DMS114 treated with DMSO at 0.1 percent for 48 hours (cell line): Measurements from ENCODE around the gene RGS17.
"Not testable (repeated sequence)": the region's sequence is repeated elsewhere in the genome, so short reads cannot be mapped to it uniquely, and the experiment has no call there.

Experiments used
- DNase-seq: peaks from one replicate; lab custom pipeline; 2025; ENCODE audit not compliant: unreplicated experiment; lab: John Stamatoyannopoulos, UW

The RGS17 gene

DNA sequence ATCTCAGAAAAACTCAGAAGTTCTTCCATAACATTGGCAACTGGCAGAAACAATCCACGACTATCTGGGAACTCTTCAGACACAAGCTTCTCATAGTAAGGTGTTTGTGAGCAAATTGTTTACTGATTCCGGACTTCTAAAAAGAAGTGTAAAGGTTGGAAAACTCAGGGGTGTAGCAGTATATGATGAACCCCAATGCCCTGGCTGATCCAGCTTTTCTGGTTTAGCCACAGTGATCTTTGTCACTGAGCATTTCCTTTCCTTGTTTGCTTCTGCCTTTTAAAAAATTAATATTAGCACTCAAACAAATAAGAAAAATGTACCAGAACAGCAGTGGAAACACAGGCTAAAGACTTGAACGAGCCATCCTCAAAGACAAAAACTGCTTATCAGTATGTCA lies 4.9 kb downstream of the RGS17 start:
- DNase-seq: no peak

DNA sequence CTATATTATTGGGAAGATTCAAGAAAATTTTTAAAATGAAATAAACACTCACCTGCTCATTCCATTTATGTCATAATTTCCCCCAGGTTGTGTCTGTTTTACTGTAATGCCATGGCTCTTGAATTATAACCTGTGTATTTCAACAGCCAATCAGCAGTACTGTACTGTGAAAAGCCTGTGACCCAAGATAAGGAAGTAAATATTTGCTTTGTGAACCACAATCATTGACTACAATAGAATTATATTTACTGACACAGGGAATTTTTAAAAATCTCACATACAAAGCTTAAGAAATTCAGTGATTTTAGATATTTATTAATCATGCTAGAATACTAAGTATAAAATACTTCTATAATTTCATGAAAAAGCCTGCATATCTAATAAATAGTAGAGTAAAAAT lies 6.0 kb downstream of the RGS17 start:
- DNase-seq: no peak

DNA sequence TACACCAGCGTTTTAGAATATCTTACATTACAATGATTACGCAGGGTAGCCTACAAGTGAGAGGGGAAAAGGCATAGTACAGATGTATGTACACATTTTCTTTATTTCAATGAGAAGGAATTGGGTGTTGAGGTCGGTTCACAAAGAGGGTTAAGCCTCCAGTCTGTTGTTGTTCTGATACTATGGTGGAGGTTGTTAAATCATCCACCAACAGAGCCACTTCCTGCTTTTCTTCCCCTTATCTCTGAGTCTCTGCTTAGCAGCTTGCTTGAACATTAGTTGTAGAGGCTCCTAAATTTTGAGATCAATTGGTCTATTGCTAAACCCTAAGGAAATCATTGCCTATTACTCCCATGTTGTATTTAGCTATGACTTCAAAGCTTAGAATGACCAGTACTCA lies 7.3 kb downstream of the RGS17 start:
- DNase-seq: no peak

DNA sequence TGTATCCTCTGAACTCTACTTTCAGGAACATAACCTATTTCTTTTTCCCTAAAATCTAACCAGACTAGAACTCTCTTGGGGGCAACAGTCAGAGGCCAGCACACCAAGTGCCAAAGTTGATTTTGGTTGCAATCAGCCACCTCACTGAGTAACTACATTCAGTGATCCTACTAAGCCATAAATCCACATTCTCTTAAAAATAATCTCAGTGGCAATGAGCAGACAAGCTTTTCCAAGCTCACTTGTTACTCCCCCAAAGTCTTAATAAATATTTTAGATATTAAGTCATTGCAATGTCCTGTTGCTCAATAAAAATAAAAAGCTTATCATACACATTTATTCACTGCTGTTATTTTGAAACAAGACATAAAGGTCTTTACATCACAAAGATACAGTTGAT lies 9.8 kb downstream of the RGS17 start:
- no peak for DNase-seq

DNA sequence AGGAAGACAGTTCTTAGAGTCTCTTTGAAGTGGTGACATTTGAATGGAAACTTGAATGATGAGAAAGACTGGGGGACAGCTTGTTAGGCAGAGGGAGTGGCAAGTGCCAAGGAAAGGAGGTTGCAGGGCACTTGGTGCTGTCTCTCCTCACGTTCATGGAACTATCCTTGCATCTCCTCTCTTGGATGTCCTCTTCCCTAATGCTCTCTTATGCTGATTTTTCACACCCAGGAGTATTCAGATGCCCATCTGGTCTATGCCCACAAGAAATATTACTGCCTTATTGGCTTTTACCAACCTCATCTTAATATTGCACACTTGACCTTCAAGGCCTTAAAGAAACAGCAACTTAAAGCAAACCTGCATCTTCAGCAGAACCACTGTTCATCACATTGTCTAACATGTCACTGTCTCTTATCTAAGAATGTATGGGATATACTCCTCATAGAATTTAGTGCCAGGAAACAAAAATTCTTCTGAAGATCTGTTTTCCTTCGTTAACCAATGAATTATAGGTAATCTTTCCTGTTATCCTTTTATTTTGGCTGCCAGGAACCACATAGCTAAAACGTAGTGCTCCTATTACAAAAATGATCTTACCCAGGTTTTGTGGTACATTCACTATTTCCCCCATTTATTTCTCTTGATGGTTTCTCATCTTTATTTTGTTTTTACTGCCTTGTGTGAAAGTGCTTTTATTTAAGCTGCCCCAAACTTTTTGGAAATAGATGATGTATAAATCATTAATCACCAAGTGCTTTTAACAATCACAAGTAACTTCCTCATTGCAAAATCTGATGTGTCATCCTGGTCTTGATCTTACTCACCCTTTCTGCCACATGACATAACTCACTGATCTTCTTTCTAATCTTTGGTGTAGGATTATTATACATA lies 12.8 kb downstream of the RGS17 start:
- no peak for DNase-seq

DNA sequence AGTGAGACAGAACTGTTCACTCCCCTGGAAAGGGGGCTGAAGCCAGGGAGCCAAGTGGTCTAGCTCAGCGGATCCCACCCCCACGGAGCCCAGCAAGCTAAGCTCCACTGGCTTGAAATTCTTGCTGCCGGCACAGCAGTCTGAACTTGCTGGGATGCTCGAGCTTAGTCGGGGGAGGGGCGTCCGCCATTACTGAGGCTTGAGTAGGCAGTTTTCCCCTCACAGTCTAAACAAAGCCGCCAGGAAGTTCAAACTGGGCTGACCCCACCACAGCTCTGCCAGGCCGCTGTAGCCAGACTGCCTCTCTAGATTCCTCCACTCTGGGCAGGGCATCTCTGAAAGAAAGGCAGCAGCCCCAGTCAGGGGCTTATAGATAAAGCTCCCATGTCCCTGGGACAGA lies 20.0 kb downstream of the RGS17 start:
- DNase-seq: not testable (repeated sequence)

DNA sequence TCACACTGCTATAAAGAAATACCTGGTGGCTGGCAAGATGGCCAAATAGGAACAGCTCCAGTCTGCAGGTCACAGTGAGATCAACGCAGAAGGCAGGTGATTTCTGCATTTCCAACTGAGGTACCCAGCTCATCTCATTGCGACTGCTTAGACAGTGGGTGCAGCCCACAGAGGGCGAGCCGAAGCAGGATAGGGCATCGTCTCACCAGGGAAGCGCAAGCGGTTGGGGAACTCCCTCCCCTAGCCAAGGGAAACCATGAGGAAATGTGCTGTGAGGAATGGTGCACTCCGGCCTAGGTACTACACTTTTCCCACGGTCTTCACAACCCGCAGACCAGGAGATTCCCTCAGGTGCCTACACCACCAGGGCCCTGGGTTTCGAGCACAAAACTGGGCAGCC lies 20.5 kb downstream of the RGS17 start:
- not testable (repeated sequence) for DNase-seq

DNA sequence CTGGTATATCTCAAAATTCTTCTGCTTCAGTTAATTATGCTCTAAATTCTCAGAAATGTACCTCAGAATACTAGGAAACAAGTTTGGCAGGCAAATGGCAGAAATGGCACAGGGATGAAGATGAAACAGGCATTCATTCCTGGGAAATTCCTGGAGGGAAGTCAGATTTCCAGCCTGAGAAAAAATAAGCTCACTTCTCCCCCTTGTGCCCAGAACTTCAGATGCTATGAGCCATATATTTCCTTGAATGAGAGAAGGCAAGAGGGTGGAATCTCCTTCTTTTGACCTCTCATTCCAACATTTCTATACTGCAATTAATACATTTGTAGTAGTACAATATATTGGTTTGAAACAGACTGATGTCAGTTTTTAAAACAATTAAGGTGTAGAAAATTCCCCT lies 22.8 kb downstream of the RGS17 start:
- peak; percentile 10 for DNase-seq

DNA sequence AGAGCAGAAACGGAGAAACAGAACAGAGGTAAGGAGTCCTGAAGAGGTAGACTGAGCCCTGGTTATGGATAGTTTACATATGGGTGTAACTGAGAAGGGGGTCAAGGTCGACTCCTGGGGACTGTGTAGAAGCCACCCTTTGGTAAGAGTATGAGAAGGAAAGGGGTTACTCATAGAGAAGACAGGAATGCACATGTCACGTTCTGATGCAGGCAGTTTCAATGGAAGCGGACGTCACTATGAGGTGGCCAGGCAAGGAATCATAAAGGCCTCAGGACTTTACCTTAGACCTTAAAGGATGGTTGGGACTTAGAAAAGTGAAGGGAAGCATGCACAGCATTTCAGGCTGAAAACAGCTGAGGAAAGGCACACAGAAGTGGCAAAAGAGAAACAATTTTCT lies 25.1 kb downstream of the RGS17 start:
- no peak for DNase-seq

DNA sequence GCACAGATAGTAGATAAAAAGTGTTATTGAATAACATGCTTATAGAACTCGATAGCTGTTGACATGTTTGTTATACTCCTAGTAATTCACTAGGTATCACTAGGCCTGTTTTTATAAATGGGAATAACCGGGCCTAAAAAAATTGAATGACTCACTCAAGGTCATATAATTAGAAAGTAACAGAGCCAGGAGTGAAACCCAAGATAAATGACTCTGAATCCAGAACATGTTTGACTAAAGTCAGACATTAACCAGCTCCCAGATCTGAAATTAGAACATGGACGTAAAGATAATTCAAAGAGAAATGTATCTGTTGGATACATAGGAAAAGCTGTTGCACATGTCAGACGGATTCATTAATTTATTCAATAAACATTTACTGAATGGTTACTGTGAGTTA lies 26.9 kb downstream of the RGS17 start:
- DNase-seq: no peak

DNA sequence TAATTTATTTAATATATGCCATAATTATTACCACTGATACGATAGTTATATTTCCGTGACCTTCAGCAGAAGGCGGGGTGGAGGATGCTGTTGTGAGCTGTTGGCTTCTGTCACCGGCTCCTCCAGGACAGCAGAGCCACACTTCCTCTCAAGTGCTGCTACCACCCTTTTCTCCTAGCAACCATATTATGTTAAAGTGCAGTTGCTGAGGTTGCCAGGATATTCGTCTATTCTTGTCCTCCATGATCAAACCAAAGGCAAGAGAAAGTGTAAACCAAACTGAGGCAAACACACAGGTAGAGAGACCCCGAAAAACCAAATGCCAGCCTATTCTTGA lies 27.8 kb downstream of the RGS17 start:
- no peak for DNase-seq

DNA sequence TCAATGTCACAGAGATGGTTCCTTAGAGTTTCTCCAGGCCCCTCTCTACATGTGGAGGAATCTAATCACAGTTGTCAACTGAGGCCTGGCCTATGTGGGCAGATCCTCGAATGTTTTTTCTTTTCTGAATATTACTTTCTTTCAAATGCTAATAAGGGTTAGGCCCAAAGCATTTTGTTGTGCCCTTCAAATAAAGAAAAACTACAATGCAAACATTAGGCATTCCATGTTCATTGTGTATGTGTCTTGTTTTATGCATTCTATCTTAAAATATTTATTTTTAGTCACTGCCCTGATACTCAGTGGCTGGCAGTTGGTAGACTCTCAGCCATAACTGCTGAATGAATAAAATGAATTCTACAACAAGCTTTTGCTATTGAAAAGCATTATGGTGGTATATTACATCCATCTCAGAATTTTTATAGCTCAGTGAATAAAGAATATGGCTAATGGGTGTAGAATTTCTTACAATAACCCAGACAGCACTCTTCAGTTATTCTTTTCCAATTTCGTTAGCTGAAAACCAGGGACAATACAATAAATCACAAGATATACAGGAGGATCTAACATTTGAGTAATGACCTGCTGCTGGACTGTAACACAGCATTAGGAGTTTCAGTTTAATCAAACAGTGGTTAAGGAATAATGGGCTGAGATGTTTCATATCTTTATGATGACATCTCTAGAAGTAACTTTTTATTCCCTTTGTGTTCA lies 28.3 kb downstream of the RGS17 start:
- no peak for DNase-seq

DNA sequence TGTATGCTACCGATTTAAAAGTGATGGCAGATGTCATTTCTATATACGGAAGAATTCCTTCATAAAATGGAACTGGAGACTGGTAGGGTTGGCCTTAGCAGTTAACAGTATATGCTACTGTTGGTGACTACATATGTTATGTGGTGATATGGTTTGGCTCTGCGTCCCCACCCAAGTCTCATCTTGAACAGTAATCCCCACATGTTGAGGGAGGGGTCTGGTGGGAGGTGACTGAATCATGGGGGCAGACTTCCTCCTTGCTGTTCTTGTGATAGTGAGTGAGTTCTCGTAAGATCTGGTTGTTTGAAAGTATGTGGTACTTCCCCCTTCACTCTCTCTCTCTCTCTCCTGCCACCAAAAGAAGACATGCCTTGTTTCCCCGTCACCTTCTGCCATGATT lies 29.6 kb downstream of the RGS17 start:
- no peak for DNase-seq

DNA sequence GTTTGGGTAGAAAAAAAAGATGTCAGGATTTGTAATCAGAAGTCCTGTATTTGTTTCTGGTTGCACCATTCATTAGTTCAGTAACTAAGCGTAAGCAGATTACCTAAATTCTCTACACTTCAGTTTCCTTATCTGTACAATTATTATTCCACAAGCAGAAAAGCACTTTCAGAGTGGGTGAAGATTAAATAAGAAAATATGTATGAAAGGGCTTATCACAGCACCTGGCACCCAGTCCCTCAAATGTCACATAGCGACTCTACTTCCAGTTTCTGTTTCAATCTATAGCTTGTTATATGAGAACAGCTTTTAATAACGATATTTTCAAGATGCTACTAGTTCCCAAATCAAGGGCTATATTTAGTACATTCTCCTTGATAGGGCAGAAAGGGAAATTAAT lies 31.4 kb downstream of the RGS17 start:
- DNase-seq: no peak

DNA sequence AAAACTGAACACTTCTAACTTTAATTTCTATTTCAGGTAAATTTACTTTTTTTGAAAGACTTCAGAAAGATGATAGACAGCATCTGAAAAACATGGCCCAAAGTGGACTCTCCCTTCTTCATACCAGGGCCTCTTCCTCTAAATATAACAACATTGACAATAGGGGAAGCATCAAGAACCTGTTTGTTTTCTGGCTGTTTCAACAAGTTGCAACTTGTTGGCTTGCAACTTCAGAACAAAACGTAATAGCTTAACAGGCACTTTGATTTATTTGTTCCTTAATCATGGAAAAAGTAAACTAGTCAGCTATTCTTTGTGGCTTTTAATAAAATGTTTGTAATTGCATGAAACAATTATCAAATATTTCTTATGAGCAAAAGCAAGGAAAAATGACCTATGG lies 34.3 kb downstream of the RGS17 start:
- no peak for DNase-seq

DNA sequence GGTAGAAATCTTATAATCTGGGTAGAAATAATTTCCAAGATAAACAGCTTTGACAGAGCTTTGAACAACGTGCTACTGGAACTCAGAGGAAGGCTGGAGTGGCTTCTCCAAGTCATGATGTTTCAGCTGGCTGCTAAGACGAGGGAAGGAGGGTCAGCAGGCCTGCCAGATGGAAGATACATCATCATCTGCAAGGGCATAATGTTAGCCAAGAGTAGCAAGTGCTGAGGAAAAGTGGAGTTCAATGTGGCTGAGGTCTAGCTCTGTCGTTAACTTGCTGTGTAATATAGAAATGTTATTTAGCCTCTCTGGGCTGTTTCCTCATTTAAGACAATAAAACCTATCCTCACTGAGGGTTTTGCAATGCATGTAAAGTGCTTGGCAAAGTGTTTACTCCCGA lies 35.1 kb downstream of the RGS17 start:
- DNase-seq: no peak

DNA sequence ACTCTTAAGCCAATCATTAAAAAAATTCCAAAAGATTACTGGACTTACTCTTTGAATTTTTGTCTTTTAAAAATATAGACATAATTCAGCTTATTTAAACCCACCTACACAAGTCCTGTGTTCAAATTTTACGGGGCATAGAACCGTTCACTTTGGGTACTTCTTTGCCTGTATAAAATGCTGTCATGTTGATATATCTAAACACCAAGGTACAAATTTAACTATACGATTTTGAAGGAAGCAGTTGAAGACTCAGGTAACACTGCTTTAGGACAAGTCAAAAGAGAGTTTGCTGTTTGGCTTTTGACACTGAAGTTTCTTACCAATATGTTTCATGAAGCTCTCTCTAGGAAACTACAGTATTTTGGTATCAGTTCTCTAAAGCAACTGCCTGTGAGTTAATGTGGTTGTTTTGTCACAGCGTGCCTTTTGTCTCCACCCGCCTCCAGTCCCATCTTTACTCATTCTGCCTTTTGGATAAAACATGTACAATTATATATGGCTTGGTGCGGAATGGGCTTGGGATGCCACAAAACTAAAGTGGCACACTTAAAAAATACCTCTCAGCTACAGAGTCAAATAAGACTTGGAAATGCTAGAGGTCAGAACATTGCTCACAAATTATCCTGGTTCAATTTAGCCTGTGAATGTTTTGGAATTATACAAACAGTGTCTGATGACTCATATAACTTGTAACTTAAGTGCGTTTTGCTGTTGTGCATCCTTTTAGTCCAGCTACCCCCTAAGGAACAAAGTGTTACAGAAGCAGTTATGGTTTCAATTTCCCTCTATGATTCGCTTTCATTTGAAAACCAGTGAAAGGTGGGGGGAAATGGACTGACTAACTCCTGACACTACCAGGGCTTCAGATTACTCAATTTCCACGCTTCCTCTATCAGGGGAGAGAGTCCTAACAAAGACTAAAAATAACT lies 38.7 kb downstream of the RGS17 start:
- no peak for DNase-seq

DNA sequence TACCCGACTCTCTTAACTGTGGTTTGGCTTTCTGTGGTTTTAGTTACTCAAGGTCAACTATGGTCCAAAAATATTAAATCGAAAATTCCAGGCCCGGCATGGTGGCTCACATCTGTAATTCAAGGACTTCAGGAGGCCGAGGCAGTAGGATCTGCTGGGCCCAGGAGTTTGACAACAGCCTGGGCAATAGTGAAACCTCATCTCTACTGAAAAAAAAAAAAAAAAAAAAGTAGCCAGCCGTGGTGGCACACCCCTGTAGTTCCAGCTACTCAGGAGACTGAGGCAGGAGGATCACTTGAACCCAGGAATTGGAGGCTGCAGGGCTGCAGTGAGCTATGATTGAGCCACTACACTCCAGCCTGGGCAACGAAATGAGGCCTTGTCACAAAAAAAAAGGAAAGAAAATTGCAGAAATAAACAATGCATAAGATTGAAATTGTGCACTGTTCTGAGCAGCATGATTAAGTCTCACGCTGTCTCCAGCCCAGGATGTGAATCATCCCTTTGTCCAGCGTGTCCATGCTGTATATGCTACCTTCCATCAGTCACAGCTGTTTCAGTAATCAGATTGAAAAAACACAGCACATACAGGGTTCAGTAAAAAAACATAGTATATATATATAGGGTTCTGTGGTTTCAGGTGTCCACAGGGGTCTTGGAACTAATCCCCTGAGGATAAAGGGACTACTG lies 40.7 kb downstream of the RGS17 start:
- no peak for DNase-seq

DNA sequence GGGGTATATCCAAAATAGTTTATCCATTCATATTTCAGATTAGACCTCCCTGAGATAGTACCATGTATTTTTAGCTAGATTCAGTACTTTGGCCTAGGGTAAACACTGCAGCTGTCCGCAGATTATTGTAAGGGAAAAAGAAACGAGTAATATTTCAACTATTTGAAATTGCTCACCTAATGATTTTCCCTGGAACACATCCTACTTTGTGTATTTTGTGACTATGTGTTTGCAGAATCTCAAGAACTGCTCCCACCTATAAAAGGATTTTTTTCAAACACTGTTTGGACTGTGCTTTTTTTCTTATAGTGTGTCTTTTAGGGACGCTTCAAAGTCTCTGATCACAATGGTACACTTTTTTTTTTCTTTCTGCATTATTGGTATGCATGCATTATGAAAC lies 42.3 kb downstream of the RGS17 start:
- no peak for DNase-seq

DNA sequence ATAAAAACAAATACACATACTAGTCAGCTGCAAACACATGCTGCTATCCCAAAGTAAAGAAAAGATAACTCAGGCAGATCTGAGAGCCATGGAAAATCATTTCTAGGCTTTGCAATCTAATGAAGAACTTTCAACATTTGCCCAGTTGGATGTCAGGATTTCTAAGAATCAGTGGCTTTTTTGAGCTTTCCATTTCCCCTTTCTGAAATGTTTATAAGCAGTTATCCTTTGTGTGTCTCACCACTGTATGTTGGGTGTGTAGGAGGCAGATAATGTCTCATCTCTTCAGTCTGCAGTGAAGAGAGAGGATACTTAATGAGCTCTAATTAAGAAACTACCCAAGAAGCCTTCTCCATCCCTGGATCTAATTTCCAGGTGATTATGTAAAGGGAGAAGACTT lies 43.6 kb downstream of the RGS17 start:
- DNase-seq: no peak
